ENCODE results near the gene RAB3C. TPM values are rescaled to one million over a fixed set of nuclear protein-coding genes. Genes with fewer than 3 reads are reported as not detected.

Gene RAB3C
- total RNA-seq, 1 donor from 2014 or later: 0.30 TPM

DNA sequence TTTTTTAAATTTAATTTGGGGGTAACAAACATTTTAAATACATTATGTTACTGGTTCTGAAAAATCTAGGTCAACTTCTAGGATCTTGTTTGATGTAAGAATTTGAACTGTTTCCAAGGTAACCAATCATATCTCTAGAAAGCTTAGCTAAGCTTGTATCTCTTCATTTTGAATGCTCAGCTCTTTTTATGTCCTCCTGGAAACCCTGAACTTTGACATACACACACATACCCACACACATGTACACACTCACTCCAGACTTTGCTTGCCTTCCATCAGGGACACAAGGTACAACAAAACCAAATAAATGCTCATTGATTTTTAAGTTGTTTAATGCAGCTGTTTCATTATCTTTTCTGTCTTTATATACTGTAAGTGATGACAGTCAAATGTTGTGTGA is 178.5 kb downstream of the RAB3C start:
- TF ChIP-seq, protein P1, sequence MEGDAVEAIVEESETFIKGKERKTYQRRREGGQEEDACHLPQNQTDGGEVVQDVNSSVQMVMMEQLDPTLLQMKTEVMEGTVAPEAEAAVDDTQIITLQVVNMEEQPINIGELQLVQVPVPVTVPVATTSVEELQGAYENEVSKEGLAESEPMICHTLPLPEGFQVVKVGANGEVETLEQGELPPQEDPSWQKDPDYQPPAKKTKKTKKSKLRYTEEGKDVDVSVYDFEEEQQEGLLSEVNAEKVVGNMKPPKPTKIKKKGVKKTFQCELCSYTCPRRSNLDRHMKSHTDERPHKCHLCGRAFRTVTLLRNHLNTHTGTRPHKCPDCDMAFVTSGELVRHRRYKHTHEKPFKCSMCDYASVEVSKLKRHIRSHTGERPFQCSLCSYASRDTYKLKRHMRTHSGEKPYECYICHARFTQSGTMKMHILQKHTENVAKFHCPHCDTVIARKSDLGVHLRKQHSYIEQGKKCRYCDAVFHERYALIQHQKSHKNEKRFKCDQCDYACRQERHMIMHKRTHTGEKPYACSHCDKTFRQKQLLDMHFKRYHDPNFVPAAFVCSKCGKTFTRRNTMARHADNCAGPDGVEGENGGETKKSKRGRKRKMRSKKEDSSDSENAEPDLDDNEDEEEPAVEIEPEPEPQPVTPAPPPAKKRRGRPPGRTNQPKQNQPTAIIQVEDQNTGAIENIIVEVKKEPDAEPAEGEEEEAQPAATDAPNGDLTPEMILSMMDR (IDR thresholded peaks at IDR 0.05): no peak
- no peak for ATAC-seq
- intact Hi-C loops (cut with DNase I): no loop called here
- no peak for DNase-seq
- no peak overlapping the region for H3K4me3 ChIP-seq
- H3K27ac ChIP-seq: no peak overlapping the region
- H3K9me3 ChIP-seq: no peaks in the 10 kb centered on the region
- no peaks in the 10 kb centered on the region for H3K36me3 ChIP-seq
- no peaks in the 10 kb centered on the region for H3K27me3 ChIP-seq (ENCODE audit: low read depth)
- peaks cover 3% of the 10 kb centered on the region for H3K4me1 ChIP-seq

DNA sequence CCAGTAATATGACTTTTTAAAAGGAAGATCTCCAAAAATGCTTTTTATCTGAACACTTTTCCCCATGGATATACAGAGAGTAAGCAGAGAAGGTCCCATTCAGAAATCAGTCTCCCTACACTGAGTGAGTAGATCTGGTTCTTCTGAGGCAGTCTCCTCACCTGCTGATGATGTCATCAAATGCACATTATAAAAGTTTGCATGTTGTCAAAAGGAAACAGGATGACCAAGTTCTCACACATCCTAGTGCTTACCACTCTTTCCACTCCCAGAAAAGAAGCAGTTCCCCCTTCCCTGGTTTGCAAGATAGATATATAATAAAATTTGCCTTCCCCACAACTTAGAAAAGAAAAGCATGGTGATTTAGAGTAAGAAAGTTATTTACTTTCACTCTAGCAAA is 180.5 kb downstream of the RAB3C start:
- Histone ChIP-seq H3K4me1 (peaks cover 3% of the 10 kb centered on the region), H3K4me3 (no peak overlapping the region), H3K36me3 (no peaks in the 10 kb centered on the region), H3K27ac (no peak overlapping the region), H3K27me3 (ENCODE audit: low read depth) (no peaks in the 10 kb centered on the region), H3K9me3 (no peaks in the 10 kb centered on the region)
- ATAC-seq (no peak), DNase-seq (no peak)
- intact Hi-C loops (cut with DNase I): no loop called here
- TF ChIP-seq, protein P1 (IDR thresholded peaks at IDR 0.05): no peak

DNA sequence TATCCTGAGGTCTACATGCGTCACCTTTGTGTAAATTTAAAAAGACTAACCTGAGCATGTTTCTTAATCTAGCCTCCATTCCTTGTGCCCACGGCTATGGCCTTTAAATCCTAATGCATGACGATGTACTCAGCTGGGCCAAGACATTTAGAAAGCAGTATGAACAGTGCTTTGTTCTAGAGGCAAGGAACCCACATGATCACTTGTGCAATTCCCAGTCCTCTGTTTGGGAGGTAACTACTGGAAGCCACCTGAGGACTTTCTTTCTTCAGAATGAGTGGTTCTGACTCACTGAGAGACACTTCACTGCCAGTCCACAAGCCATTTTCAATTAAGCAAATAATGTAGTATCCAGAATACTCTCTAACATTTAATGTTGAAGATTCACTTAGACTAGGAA is 181.3 kb downstream of the RAB3C start:
- no peaks in the 10 kb centered on the region for H3K27me3 ChIP-seq (ENCODE audit: low read depth)
- intact Hi-C loops (cut with DNase I): no loop called here
- H3K9me3 ChIP-seq: no peaks in the 10 kb centered on the region
- peaks cover 1% of the 10 kb centered on the region for H3K4me1 ChIP-seq
- TF ChIP-seq, protein P1 (IDR thresholded peaks at IDR 0.05): no peak
- H3K27ac ChIP-seq: no peak overlapping the region
- no peak for DNase-seq
- no peaks in the 10 kb centered on the region for H3K36me3 ChIP-seq
- no peak overlapping the region for H3K4me3 ChIP-seq
- ATAC-seq: peak; percentile 62 to 66

DNA sequence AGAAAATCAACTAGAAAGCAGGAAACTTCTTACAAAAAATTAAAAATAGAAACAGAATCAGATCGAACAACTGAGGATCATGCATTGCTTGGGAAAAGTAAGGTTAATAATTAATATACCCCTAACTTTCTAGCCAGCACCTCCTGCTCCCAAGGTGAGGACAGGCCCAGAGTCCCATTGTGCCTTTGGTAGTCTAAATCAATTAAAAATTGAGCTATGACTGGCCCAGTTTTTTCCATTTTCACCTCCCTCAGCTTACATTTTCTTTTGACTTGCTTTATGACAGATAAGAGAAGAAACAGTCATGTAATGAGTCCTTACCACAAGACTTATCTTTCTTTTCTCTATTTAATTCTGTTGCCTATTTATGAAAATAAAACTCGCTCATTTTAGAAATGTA is 182.2 kb downstream of the RAB3C start:
- intact Hi-C loops (cut with DNase I): no loop called here
- TF ChIP-seq, protein P1 (IDR thresholded peaks at IDR 0.05): no peak
- ATAC-seq (no peak), DNase-seq (no peak)
- no peaks in the 10 kb centered on the region for H3K4me1 ChIP-seq
- H3K27me3 ChIP-seq (ENCODE audit: low read depth): no peaks in the 10 kb centered on the region
- H3K4me3 ChIP-seq: no peak overlapping the region
- H3K9me3 ChIP-seq: no peaks in the 10 kb centered on the region
- no peaks in the 10 kb centered on the region for H3K36me3 ChIP-seq
- no peak overlapping the region for H3K27ac ChIP-seq

DNA sequence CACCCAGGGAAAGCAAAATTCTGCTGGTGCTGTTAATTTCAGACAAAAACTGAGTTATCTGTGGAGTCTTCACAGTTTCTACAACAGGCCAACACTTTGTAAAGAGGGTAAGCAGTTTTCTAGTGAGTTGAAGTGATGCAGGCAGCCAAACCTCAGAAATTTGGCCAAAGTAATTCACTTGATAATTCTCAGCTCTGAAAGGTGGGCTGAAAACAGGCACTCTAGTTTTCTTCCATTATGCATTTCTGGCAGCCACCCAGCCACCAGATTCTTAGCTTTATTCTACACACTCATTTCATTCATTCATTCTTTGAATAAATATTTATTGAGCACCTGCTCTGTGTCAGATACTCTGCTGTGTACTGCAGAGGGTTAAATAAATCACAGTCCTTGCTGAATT is 184.2 kb downstream of the RAB3C start:
- intact Hi-C loops (cut with DNase I): no loop called here
- Histone ChIP-seq H3K4me3 (no peak overlapping the region), H3K27ac (no peak overlapping the region), H3K36me3 (no peaks in the 10 kb centered on the region), H3K4me1 (no peaks in the 10 kb centered on the region), H3K9me3 (no peaks in the 10 kb centered on the region), H3K27me3 (ENCODE audit: low read depth) (no peaks in the 10 kb centered on the region)
- no peak for DNase-seq
- ATAC-seq: no peak
- TF ChIP-seq, protein P1 (IDR thresholded peaks at IDR 0.05): no peak

DNA sequence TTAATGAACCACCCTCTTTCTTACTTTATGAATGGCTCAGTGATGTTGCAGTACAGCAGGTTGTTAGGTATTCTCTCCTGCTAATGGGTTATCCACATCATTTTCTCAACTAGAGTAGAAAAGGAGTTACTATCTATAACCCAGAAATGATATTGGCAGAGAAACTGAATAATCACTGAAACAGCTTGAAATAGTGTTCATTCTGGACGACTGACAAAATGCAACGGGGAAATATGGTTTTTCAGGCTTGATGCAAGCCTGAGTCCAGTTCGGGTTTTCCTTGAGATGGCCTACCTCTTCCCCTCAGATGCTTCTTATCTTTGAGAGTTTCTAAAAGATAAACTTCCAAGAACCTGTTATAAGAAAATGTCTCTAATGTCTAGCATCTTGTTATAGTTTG is 187.3 kb downstream of the RAB3C start:
- TF ChIP-seq, protein P1 (IDR thresholded peaks at IDR 0.05): no peak
- DNase-seq: no peak
- Histone ChIP-seq H3K27me3 (ENCODE audit: low read depth) (no peaks in the 10 kb centered on the region), H3K4me1 (no peaks in the 10 kb centered on the region), H3K27ac (no peak overlapping the region), H3K4me3 (no peak overlapping the region), H3K36me3 (no peaks in the 10 kb centered on the region), H3K9me3 (no peaks in the 10 kb centered on the region)
- intact Hi-C loops (cut with DNase I): no loop called here
- ATAC-seq: no peak

Measured in lower lobe of right lung (tissue), 2 donors.